Aorta (tissue), 5 donors: ENCODE measurements around the gene PRKCB. TPM values are rescaled to one million over a fixed set of nuclear protein-coding genes. Genes with fewer than 3 reads are reported as not detected.

ENCODE experiments used
- ATAC-seq: fragments of 200-7000 bp; cut with Tn5 transposase; one replicate; pipeline ENCODE4 v1.9.1; 2022; ENCODE audit warnings: moderate library complexity; ENCODE audit not compliant: low FRiP score
- DNase-seq, 2 donors: peaks; one replicate each; pipeline ENCODE4 v3.0.0-alpha.2; 2020
- H3K27ac ChIP-seq, 2 donors: one replicate each; pipeline ENCODE4 v1.5.1; 2013; ENCODE audit warnings: low read length in 2 of 2, mild to moderate bottlenecking in 2 of 2, moderate library complexity in 2 of 2, control low read depth in 1 of 2, inconsistent platforms in 1 of 2, low read depth in 1 of 2
- H3K27me3 ChIP-seq, 2 donors: one replicate each; pipeline ENCODE4 v1.6.1; 2013; ENCODE audit warnings: control low read depth in 1 of 2, low read length in 1 of 2, mild to moderate bottlenecking in 1 of 2, moderate library complexity in 1 of 2; ENCODE audit not compliant: insufficient read depth in 2 of 2, control insufficient read depth in 1 of 2
- H3K36me3 ChIP-seq, 2 donors: one replicate each; pipeline ENCODE4 v1.6.1; 2013; ENCODE audit warnings: control low read depth in 1 of 2, low read length in 1 of 2, mild to moderate bottlenecking in 1 of 2; ENCODE audit not compliant: insufficient read depth in 2 of 2, control insufficient read depth in 1 of 2
- H3K4me1 ChIP-seq, 2 donors: one replicate each; pipeline ENCODE4 v1.6.1; 2013; ENCODE audit warnings: low read length in 2 of 2, control low read depth in 1 of 2, mild to moderate bottlenecking in 1 of 2, moderate library complexity in 1 of 2; ENCODE audit not compliant: insufficient read depth in 2 of 2, control insufficient read depth in 1 of 2
- H3K4me3 ChIP-seq, 2 donors: one replicate each; pipeline ENCODE4 v1.5.1; 2013; ENCODE audit warnings: low read length in 2 of 2, control low read depth in 1 of 2, mild to moderate bottlenecking in 1 of 2
- H3K9me3 ChIP-seq: one replicate; pipeline ENCODE4 v1.6.1; 2013; ENCODE audit warnings: mild to moderate bottlenecking, low read length; ENCODE audit not compliant: control insufficient read depth
- WGBS, 2 donors: extraction: QIAGEN DNeasy Blood & Tissue Kit; methylation state at CpG; one replicate each; pipeline ENCODE4 v1.1.7; 2013; 5-methylcytosine and 5-hydroxymethylcytosine counted together
- intact Hi-C, 2 donors: fragments of 100-400 bp; cut with DNase I; formaldehyde crosslinking; loops; one replicate each; pipeline versions ENCODE4 v1.14.2 to v1.15.0; 2022
- polyA plus RNA-seq, 2 donors: library from polyadenylated mRNA; stranded (reverse); fragments of 200-250 nt; gene quantifications; one replicate each; pipeline ENCODE4 v1.2.3, GENCODE V29; 2013
- total RNA-seq, 2 donors: library from RNA; stranded (reverse); fragmentation: NEBNext Ultra II Directional; extraction: Animal tissue kit (Norgen Biotek cat#: 25700); gene quantifications; one replicate each; pipeline ENCODE4 v1.2.1, GENCODE V29; 2021
- donor health status: healthy with polysubstance abuse.
- donor health status: Bipolar disorder and iron deficiency.
- donor health status: DM: no; HTN: no; CAD: no.
- donor health status: DM: no; HTN: no; CAD: no.
- donor health status: DM: yes; HTN: yes; CAD: no.

The PRKCB gene
- total and polyA plus RNA-seq, 4 donors, result 0.28 to 16.7 (median 5.4) TPM

GRCh38 chr16:24130494-24131085 is 294.8 kb downstream of the PRKCB start:
- Histone ChIP-seq H3K36me3 (no peaks in the 10 kb centered on the region), H3K9me3 (no peaks in the 10 kb centered on the region), H3K27me3 (no peaks in the 10 kb centered on the region), H3K4me1 (no peaks in the 10 kb centered on the region), H3K27ac (no peak overlapping the region), H3K4me3 (no peak overlapping the region)
- DNase-seq (no peak), ATAC-seq (no peak)
- intact Hi-C loops, result no loop called here
- 41 to 45% methylated on average over 10 of the region's 10 CpGs for WGBS, 2 donors

DNA sequence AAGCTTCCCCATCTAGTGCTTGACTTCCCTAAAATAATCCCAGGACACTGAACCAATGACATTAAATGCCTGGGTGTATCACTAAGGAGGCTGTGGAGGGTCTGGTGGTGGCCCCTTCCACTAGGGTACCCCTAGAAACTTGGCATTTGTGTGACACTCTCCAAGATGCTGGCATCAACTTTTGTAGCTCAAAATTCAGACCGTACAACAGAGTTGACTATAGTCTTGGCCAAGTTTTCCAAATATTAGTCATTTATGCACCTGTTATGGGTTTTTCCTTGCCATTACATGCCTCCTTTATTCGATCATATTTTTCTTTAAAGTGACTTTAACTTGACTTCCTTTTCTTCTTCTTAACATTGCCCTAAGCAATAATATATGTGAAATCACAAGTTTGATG is 295.5 kb downstream of the PRKCB start:
- DNase-seq (no peak), ATAC-seq (no peak)
- 72 to 73% methylated on average over 2 of the region's 2 CpGs for WGBS, 2 donors
- Histone ChIP-seq H3K9me3 (no peaks in the 10 kb centered on the region), H3K36me3 (no peaks in the 10 kb centered on the region), H3K4me1 (no peaks in the 10 kb centered on the region), H3K27ac (no peak overlapping the region), H3K4me3 (no peak overlapping the region), H3K27me3 (no peaks in the 10 kb centered on the region)
- intact Hi-C loops, result no loop called here

- 88 to 94% methylated on average over 2 of the region's 2 CpGs for WGBS, 2 donors
- Histone ChIP-seq H3K4me3 (no peak overlapping the region), H3K9me3 (no peaks in the 10 kb centered on the region), H3K27me3 (no peaks in the 10 kb centered on the region), H3K27ac (no peak overlapping the region), H3K4me1 (no peaks in the 10 kb centered on the region), H3K36me3 (no peaks in the 10 kb centered on the region)
- ATAC-seq (no peak), DNase-seq (no peak)
- intact Hi-C loops, result no loop called here
Observed at GRCh38 chr16:24132048-24132796, 296.4 kb downstream of the PRKCB start.

DNA sequence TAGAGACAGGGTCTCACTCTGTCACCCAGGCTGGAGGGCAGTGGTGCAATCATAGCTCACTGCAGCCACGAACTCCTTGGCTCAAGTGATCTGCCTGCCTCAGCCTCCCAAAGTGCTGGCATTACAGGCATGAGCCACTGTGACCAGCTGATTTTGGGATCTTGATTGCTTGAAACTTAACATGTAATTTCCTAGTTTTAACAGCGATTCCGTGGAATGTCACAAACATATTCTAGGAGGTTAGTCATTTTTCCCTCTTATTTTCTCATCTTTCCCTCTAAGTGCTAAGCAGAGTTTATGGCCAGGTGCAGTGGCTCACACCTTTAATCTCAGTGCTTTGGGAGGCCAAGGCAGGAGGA is 297.0 kb downstream of the PRKCB start:
- WGBS, 2 donors, result 68 to 77% methylated on average over 3 of the region's 3 CpGs
- Histone ChIP-seq H3K27ac (no peak overlapping the region), H3K27me3 (no peaks in the 10 kb centered on the region), H3K9me3 (no peaks in the 10 kb centered on the region), H3K4me1 (no peaks in the 10 kb centered on the region), H3K36me3 (no peaks in the 10 kb centered on the region), H3K4me3 (no peak overlapping the region)
- ATAC-seq, result no peak
- DNase-seq, result no peak
- intact Hi-C loops, result no loop called here

DNA sequence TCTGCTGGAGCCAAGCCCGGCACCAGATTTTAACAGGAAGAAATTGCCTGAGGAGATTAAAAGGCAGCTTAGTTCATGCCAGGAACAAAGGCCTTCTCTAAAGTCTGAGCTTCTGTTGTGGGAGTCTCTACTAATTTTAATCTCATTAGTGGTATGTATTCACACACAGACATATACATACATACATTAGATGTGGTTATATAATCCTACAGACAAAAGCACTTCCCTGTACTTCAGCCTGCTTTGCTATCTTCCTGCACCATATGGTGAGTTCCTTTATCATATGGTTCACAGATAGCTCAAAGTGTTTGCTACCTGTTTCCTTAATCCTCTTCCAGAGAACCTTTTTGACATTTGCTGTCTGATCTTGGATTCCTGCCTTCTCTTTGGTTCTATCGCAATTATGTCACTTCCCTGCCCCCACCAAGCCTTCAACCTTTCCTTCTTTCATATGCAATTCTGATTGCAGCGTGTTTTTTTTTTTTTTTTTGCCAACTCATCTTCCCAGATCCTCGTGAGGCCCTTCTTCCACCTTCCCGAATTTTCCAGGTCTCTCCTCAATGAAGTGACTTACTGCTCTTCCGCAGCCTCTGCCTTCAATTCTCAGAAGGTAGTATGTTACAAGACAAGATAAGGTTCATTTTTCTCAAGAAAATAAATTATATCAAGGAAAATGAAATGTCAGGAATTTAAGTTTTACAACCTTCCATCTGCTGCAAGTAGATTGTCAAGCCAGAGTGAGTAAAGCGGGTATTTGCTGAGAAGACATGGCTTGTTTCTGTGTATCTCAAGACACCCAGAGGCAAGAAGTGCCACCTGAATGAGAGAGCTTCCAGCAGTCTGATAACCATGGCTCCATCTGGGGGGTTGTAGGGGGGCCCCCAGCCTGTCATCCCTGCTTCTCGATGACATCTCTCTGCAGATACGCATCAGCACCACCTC is 300.1 kb downstream of the PRKCB start:
- DNase-seq (no peak), ATAC-seq (no peak)
- no peaks in the 10 kb centered on the region for H3K9me3 ChIP-seq
- no peaks in the 10 kb centered on the region for H3K27me3 ChIP-seq
- intact Hi-C loops, result no loop called here
- WGBS, 2 donors, result 57 to 63% methylated on average over 9 of the region's 9 CpGs
- H3K36me3 ChIP-seq, result no peaks in the 10 kb centered on the region
- no peak overlapping the region for H3K27ac ChIP-seq
- H3K4me3 ChIP-seq, result no peak overlapping the region
- no peaks in the 10 kb centered on the region for H3K4me1 ChIP-seq

GRCh38 chr16:24138024-24138423 is 302.2 kb downstream of the PRKCB start:
- Histone ChIP-seq H3K36me3 (no peaks in the 10 kb centered on the region), H3K4me1 (no peaks in the 10 kb centered on the region), H3K27ac (no peak overlapping the region), H3K9me3 (no peaks in the 10 kb centered on the region), H3K4me3 (no peak overlapping the region), H3K27me3 (no peaks in the 10 kb centered on the region)
- ATAC-seq (no peak), DNase-seq (no peak)
- intact Hi-C loops, result no loop called here
- 23 to 31% methylated on average over 2 of the region's 2 CpGs for WGBS, 2 donors

DNA sequence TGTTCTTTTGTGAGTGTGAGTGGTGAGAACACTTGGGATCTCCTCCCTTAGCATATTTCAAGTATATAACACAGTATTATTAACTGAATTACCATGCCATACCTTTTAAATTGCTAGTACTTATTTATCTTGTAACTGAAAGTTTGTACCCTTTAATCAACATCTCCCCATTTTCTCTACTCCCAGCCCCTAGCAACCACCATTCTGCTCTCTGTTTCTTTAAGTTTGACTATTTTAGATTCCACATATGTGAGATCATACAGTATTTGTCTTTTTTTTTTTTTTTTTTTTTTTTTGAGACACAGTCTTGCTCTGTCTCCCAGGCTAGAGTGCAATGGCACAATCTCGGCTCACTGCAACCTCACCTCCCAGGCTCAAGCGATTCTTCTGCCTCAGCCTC is 302.8 kb downstream of the PRKCB start:
- WGBS, 2 donors, result 11 to 28% methylated on average over 2 of the region's 2 CpGs
- no peak for DNase-seq
- intact Hi-C loops, result no loop called here
- no peaks in the 10 kb centered on the region for H3K4me1 ChIP-seq
- H3K27ac ChIP-seq, result no peak overlapping the region
- no peaks in the 10 kb centered on the region for H3K36me3 ChIP-seq
- no peaks in the 10 kb centered on the region for H3K27me3 ChIP-seq
- ATAC-seq, result no peak
- H3K4me3 ChIP-seq, result no peak overlapping the region
- H3K9me3 ChIP-seq, result no peaks in the 10 kb centered on the region

- no peak for ATAC-seq
- no peaks in the 10 kb centered on the region for H3K27me3 ChIP-seq
- intact Hi-C loops, result no loop called here
Observed at GRCh38 chr16:24139282-24139681, 303.5 kb downstream of the PRKCB start.

More at GRCh38 chr16:24139282-24139681, 303.5 kb downstream of the PRKCB start:
- H3K4me3 ChIP-seq, result no peak overlapping the region
- no peaks in the 10 kb centered on the region for H3K9me3 ChIP-seq
- H3K27ac ChIP-seq, result no peak overlapping the region
- WGBS, 2 donors, result 63 to 64% methylated on average over 3 of the region's 3 CpGs
- no peak for DNase-seq
- no peaks in the 10 kb centered on the region for H3K36me3 ChIP-seq
- H3K4me1 ChIP-seq, result no peaks in the 10 kb centered on the region
